A549 (cell line): ENCODE measurements around the gene E2F6. TPM values are rescaled to one million over a fixed set of nuclear protein-coding genes. Genes with fewer than 3 reads are reported as not detected.

ENCODE experiments used
- ATAC-seq, 2 experiments: fragments of 200-7000 bp in 1 of 2; fragments of >200 bp in 1 of 2; cut with Nextera tagmentation in 1 of 2; cut with Tn5 transposase in 1 of 2; 3 replicates each; pipeline versions ENCODE4 v1.8.0 to v1.9.1; 2018 to 2020; ENCODE audit warnings: mild to moderate bottlenecking in 1 of 2, moderate library complexity in 1 of 2
- CTCF ChIA-PET: fragments of 300-600 bp; sonication (Branson Sonifier 250); formaldehyde crosslinking; extraction: SDS; loops from one replicate; lab custom pipeline; 2021; ENCODE audit warnings: antibody characterized with exemption, inconsistent platforms; lab: Yijun Ruan, JAX
- POLR2A ChIA-PET: fragments of 350-600 bp; formaldehyde crosslinking; extraction: SDS; loops from one replicate; lab custom pipeline; 2021; ENCODE audit warnings: antibody characterized with exemption, inconsistent platforms; lab: Yijun Ruan, JAX
- DNase-seq, 2 experiments: peaks; one replicate each; pipeline versions ENCODE4 v3.0.0 to v3.0.0-alpha.2; 2011 to 2016; ENCODE audit warnings: low read depth in 1 of 2, low spot score in 1 of 2
- FAIRE-seq: peaks from 2 replicates; lab custom pipeline; 2011; peaks lifted over from hg19 to GRCh38; lab: Jason Lieb, UNC
- H3K27ac ChIP-seq, 2 experiments: fragments of >200 bp; sonication (Bioruptor Twin); formaldehyde crosslinking; 3 replicates each; pipeline ENCODE4 v1.5.1; 2016 to 2017
- H3K4me1 ChIP-seq: fragments of >200 bp; sonication (Bioruptor Twin); formaldehyde crosslinking; 3 replicates; pipeline ENCODE4 v1.6.1; 2016
- H3K4me2 ChIP-seq: fragments of >200 bp; sonication (Bioruptor Twin); formaldehyde crosslinking; 3 replicates; pipeline ENCODE4 v1.6.1; 2016
- H3K4me3 ChIP-seq: fragments of >200 bp; sonication (Bioruptor Twin); formaldehyde crosslinking; 3 replicates; pipeline ENCODE4 v1.5.1; 2016
- H3K9me3 ChIP-seq: fragments of >200 bp; sonication (Bioruptor Twin); formaldehyde crosslinking; 3 replicates; pipeline ENCODE4 v1.6.1; 2016
- CBX8 ChIP-seq: fragments of 200-600 bp; sonication (generic); IDR thresholded peaks from 2 replicates; pipeline ENCODE4 v1.6.1; 2016
- CHD2 ChIP-seq: fragments of 150-350 bp; IDR thresholded peaks from 2 replicates; pipeline ENCODE4 v1.6.1; 2014; ENCODE audit warnings: low read length; ENCODE audit not compliant: partially characterized antibody
- EHMT2 ChIP-seq: fragments of 200-600 bp; sonication (generic); IDR thresholded peaks from 2 replicates; pipeline ENCODE4 v1.6.1; 2016; ENCODE audit warnings: antibody characterized with exemption, low read depth, mild to moderate bottlenecking, moderate library complexity
- EP300 ChIP-seq, 2 experiments: fragments of >200 bp; sonication (Bioruptor Twin); formaldehyde crosslinking; IDR thresholded peaks; 2 replicates in 1 of 2; 3 replicates in 1 of 2; pipeline ENCODE4 v1.6.1; 2016 to 2017
- FOSB ChIP-seq: fragments of 250-450 bp; sonication (Bioruptor Pico); IDR thresholded peaks from 2 replicates; pipeline ENCODE4 v1.5.0; 2020; ENCODE audit warnings: mild to moderate bottlenecking, moderate library complexity
- FOSL2 ChIP-seq, 2 experiments: fragments of 450-650 bp in 1 of 2; fragments of >200 bp in 1 of 2; sonication (Bioruptor Twin) in 1 of 2; formaldehyde crosslinking; IDR thresholded peaks; 2 replicates each; pipeline versions ENCODE4 v1.5.0 to v1.6.1; 2016 to 2020; ENCODE audit warnings: mild to moderate bottlenecking in 1 of 2, moderate library complexity in 1 of 2
- GATA3 ChIP-seq: IDR thresholded peaks from 2 replicates; pipeline ENCODE4 v1.6.1; 2012; ENCODE audit warnings: borderline replicate concordance
- HDAC2 ChIP-seq: fragments of 200-600 bp; sonication (generic); IDR thresholded peaks from 2 replicates; pipeline ENCODE4 v1.6.1; 2016
- HES2 ChIP-seq: fragments of >200 bp; sonication (Bioruptor Twin); formaldehyde crosslinking; IDR thresholded peaks from 2 replicates; pipeline ENCODE4 v1.6.1; 2016
- HEYL ChIP-seq: fragments of 250-450 bp; sonication (Bioruptor Pico); IDR thresholded peaks from 2 replicates; pipeline ENCODE4 v1.8.0; 2021; ENCODE audit warnings: mild to moderate bottlenecking, moderate library complexity
- HOXA7 ChIP-seq: fragments of 250-450 bp; sonication (Bioruptor Pico); IDR thresholded peaks from 2 replicates; pipeline ENCODE4 v1.5.0; 2020; ENCODE audit warnings: mild to moderate bottlenecking, moderate library complexity
- HOXB5 ChIP-seq: fragments of 250-450 bp; sonication (Bioruptor Pico); IDR thresholded peaks from 2 replicates; pipeline ENCODE4 v1.5.0; 2020; ENCODE audit warnings: mild to moderate bottlenecking, moderate library complexity
- JUNB ChIP-seq: fragments of >200 bp; sonication (Bioruptor Twin); formaldehyde crosslinking; IDR thresholded peaks from 2 replicates; pipeline ENCODE4 v1.6.1; 2016
- MAFK ChIP-seq: fragments of 450-650 bp; IDR thresholded peaks from 2 replicates; pipeline ENCODE4 v1.6.1; 2014; ENCODE audit not compliant: partially characterized antibody
- MAX ChIP-seq: IDR thresholded peaks from 2 replicates; pipeline ENCODE4 v1.6.1; 2012
- MYC ChIP-seq: IDR thresholded peaks from 2 replicates; pipeline ENCODE4 v1.6.1; 2012; ENCODE audit warnings: mild to moderate bottlenecking, inconsistent platforms, low read length, improper control_type of control experiment, borderline replicate concordance
- NPAS2 ChIP-seq: fragments of 250-450 bp; sonication (Bioruptor Pico); IDR thresholded peaks from 2 replicates; pipeline ENCODE4 v1.8.0; 2022; ENCODE audit warnings: mild to moderate bottlenecking, moderate library complexity, borderline replicate concordance
- PBX3 ChIP-seq: IDR thresholded peaks from 2 replicates; pipeline ENCODE4 v1.6.1; 2012
- POLR2AphosphoS2 ChIP-seq: conservative IDR thresholded peaks from 2 replicates; pipeline ENCODE4 v1.6.1; 2012; ENCODE audit warnings: low read length, improper control_type of control experiment, inconsistent platforms
- RARB ChIP-seq: fragments of 250-450 bp; sonication (Bioruptor Pico); IDR thresholded peaks from 2 replicates; pipeline ENCODE4 v1.8.0; 2021; ENCODE audit warnings: mild to moderate bottlenecking, moderate library complexity
- RCOR1 ChIP-seq: fragments of 150-350 bp; IDR thresholded peaks from 2 replicates; pipeline ENCODE4 v1.6.1; 2014; ENCODE audit warnings: antibody characterized with exemption, low read length, low read depth
- SMC3 ChIP-seq: fragments of >200 bp; sonication (Bioruptor Twin); formaldehyde crosslinking; IDR thresholded peaks from 3 replicates; pipeline ENCODE4 v1.6.1; 2018; ENCODE audit warnings: inconsistent platforms
- SREBF2 ChIP-seq: fragments of 450-650 bp; IDR thresholded peaks from 2 replicates; pipeline ENCODE4 v1.6.1; 2014; ENCODE audit warnings: mild to moderate bottlenecking, moderate library complexity
- TP53 ChIP-seq: fragments of 250-450 bp; sonication (Bioruptor Pico); IDR thresholded peaks from 2 replicates; pipeline ENCODE4 v1.5.0; 2021; ENCODE audit warnings: mild to moderate bottlenecking, moderate library complexity
- ZC3H11A ChIP-seq: fragments of 450-650 bp; IDR thresholded peaks from 2 replicates; pipeline ENCODE4 v1.6.1; 2014; ENCODE audit warnings: antibody characterized with exemption, mild to moderate bottlenecking
- ZFP36 ChIP-seq: fragments of 450-650 bp; IDR thresholded peaks from 2 replicates; pipeline ENCODE4 v1.6.1; 2014; ENCODE audit warnings: borderline replicate concordance; ENCODE audit not compliant: partially characterized antibody
- WGBS: methylation state at CpG from one replicate; pipeline ENCODE4 v1.1.6; 2017; ENCODE audit errors: missing lambda C conversion rate; 5-methylcytosine and 5-hydroxymethylcytosine counted together
- polyA plus RNA-seq, 4 experiments: library from polyadenylated mRNA; depleted of rRNA in 3 of 4; stranded (reverse); fragments of >200 nt; fragmentation: RNase III in 1 of 4; extraction: RNeasy Plus Mini Kit Qiagen cat#74134 plus additional on column Dnase treatment in 1 of 4; gene quantifications; 2 replicates in 3 of 4; 3 replicates in 1 of 4; pipeline ENCODE4 v1.2.3, GENCODE V29; 2011 to 2017
- TF ChIP-seq, protein P1 (sequence below): fragments of 250-450 bp; sonication (Bioruptor Pico); IDR thresholded peaks from 2 replicates; pipeline ENCODE4 v1.5.0; 2021; ENCODE audit warnings: mild to moderate bottlenecking, moderate library complexity, borderline replicate concordance
- TF ChIP-seq, protein P2 (sequence below): fragments of 450-650 bp; IDR thresholded peaks from 2 replicates; pipeline ENCODE4 v1.6.1; 2014; ENCODE audit warnings: antibody characterized with exemption
- TF ChIP-seq, protein P3 (sequence below): IDR thresholded peaks from 2 replicates; pipeline ENCODE4 v1.6.1; 2012; ENCODE audit warnings: low read depth, borderline replicate concordance
- TF ChIP-seq, protein P4 (sequence below): fragments of 250-450 bp; sonication (Bioruptor Pico); IDR thresholded peaks from 2 replicates; pipeline ENCODE4 v1.5.0; 2020; ENCODE audit warnings: low read depth, mild to moderate bottlenecking, moderate library complexity

E2F6 gene
- polyA plus RNA-seq, 2 of the 4 experiments (the other 2 are of a cell fraction) = 34.3 to 41.7 TPM

- WGBS = 86% methylated on average over 1 of the region's 1 CpG
- no peak for FAIRE-seq
- peaks cover 47% of the 10 kb centered on the region for H3K4me1 ChIP-seq
- peak overlapping the region in 1 of 2 experiments; percentile 32; a peak in 3 of 6 replicates for H3K27ac ChIP-seq
- TF ChIP-seq SMC3 = no peak
- TF ChIP-seq MAX = no peak
- TF ChIP-seq GATA3 = no peak
- TF ChIP-seq RCOR1 = no peak
- no peak for TF ChIP-seq JUNB
- TF ChIP-seq, all 56 proteins: peak for 0
- Histone ChIP-seq H3K4me3 (no peak overlapping the region), H3K4me2 (peak overlapping the region; percentile 14; the same call in 2 of the 3 replicates), H3K9me3 (no peaks in the 10 kb centered on the region)
- ATAC-seq (no peak), DNase-seq (no peak)
- CTCF ChIA-PET = interaction anchor here (1.0 to 4.2 kb wide), 5 partner anchors 8 to 570 kb away, joined by 3 to 23 read pairs (median 4); partner anchors contain the start of gene ROCK2
- POLR2A ChIA-PET = interaction anchor here (0.7 kb wide), 1 partner anchor 254 kb away, joined by 3 read pairs; the partner anchor contains the start of gene SLC66A3
Measured at GRCh38 chr2:11409572-11409959, 56.4 kb downstream of the E2F6 start.

- no peak for TF ChIP-seq FOSB (CRISPR knock-in tag)
- TF ChIP-seq HEYL = no peak
- no peak for TF ChIP-seq EP300 (IDR thresholded peaks at IDR 0.05)
- TF ChIP-seq, protein P1, sequence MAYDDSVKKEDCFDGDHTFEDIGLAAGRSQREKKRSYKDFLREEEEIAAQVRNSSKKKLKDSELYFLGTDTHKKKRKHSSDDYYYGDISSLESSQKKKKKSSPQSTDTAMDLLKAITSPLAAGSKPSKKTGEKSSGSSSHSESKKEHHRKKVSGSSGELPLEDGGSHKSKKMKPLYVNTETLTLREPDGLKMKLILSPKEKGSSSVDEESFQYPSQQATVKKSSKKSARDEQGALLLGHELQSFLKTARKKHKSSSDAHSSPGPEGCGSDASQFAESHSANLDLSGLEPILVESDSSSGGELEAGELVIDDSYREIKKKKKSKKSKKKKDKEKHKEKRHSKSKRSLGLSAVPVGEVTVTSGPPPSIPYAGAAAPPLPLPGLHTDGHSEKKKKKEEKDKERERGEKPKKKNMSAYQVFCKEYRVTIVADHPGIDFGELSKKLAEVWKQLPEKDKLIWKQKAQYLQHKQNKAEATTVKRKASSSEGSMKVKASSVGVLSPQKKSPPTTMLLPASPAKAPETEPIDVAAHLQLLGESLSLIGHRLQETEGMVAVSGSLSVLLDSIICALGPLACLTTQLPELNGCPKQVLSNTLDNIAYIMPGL (CRISPR knock-in tag) = no peak
- TF ChIP-seq NPAS2 (CRISPR knock-in tag) = no peak
- TF ChIP-seq SREBF2 = no peak
- TF ChIP-seq, protein P2, sequence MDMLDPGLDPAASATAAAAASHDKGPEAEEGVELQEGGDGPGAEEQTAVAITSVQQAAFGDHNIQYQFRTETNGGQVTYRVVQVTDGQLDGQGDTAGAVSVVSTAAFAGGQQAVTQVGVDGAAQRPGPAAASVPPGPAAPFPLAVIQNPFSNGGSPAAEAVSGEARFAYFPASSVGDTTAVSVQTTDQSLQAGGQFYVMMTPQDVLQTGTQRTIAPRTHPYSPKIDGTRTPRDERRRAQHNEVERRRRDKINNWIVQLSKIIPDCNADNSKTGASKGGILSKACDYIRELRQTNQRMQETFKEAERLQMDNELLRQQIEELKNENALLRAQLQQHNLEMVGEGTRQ = no peak
- TF ChIP-seq RCOR1 = no peak
- no peak for TF ChIP-seq TP53
- TF ChIP-seq MYC = no peak
- no peak for TF ChIP-seq HDAC2
- TF ChIP-seq PBX3 = no peak
- TF ChIP-seq MAFK = no peak
- no peak for TF ChIP-seq ZC3H11A
- no peak for TF ChIP-seq JUNB
- TF ChIP-seq HES2 = no peak
- TF ChIP-seq, all 56 proteins: peak for 0
- ATAC-seq = no peak
- peaks cover 52% of the 10 kb centered on the region for H3K4me1 ChIP-seq
- H3K9me3 ChIP-seq = no peaks in the 10 kb centered on the region
- no peak overlapping the region for H3K4me3 ChIP-seq
- peak overlapping the region; percentile 14; the same call in 2 of the 3 replicates for H3K4me2 ChIP-seq
- DNase-seq = no peak
- WGBS = 78% methylated on average over 1 of the region's 1 CpG
- POLR2A ChIA-PET = no interaction called here
- peak overlapping the region in 1 of 2 experiments; percentile 32; a peak in 3 of 6 replicates for H3K27ac ChIP-seq
- CTCF ChIA-PET = interaction anchor here (1.0 to 4.2 kb wide), 9 partner anchors 9 to 570 kb away, joined by 3 to 23 read pairs (median 4); partner anchors contain the start of gene ROCK2
- no peak for FAIRE-seq
Measured at GRCh38 chr2:11408959-11409571, 56.9 kb downstream of the E2F6 start.

GRCh38 chr2:11407413-11407812, 58.5 kb downstream of the E2F6 start:
- peak overlapping the region in 1 of 2 experiments; percentile 37; a peak in 2 of 6 replicates for H3K27ac ChIP-seq
- H3K4me2 ChIP-seq = no peak overlapping the region
- WGBS = 73% methylated on average over 6 of the region's 6 CpGs
- FAIRE-seq = no peak
- H3K4me1 ChIP-seq = peaks cover 57% of the 10 kb centered on the region
- no peaks in the 10 kb centered on the region for H3K9me3 ChIP-seq
- no peak for ATAC-seq
- CTCF ChIA-PET = interaction anchor here (1.2 to 3.3 kb wide), 6 partner anchors 9 to 275 kb away, joined by 3 to 12 read pairs (median 7); a partner anchor contains a TSS
- POLR2A ChIA-PET = interaction anchor here (1.1 kb wide), 1 partner anchor 62 kb away, joined by 3 read pairs; the partner anchor contains the start of gene ROCK2
- no peak overlapping the region for H3K4me3 ChIP-seq
- DNase-seq = no peak
- TF ChIP-seq HOXB5 (CRISPR knock-in tag) = no peak
- TF ChIP-seq ZFP36 = no peak
- TF ChIP-seq TP53 = no peak
- TF ChIP-seq, protein P3, sequence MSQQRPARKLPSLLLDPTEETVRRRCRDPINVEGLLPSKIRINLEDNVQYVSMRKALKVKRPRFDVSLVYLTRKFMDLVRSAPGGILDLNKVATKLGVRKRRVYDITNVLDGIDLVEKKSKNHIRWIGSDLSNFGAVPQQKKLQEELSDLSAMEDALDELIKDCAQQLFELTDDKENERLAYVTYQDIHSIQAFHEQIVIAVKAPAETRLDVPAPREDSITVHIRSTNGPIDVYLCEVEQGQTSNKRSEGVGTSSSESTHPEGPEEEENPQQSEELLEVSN = no peak
- TF ChIP-seq CHD2 = no peak
- TF ChIP-seq, protein P4, sequence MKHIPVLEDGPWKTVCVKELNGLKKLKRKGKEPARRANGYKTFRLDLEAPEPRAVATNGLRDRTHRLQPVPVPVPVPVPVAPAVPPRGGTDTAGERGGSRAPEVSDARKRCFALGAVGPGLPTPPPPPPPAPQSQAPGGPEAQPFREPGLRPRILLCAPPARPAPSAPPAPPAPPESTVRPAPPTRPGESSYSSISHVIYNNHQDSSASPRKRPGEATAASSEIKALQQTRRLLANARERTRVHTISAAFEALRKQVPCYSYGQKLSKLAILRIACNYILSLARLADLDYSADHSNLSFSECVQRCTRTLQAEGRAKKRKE (CRISPR knock-in tag) = no peak
- no peak for TF ChIP-seq CBX8
- no peak for TF ChIP-seq HOXA7 (CRISPR knock-in tag)
- TF ChIP-seq FOSB (CRISPR knock-in tag) = no peak
- TF ChIP-seq EHMT2 = no peak
- no peak for TF ChIP-seq POLR2AphosphoS2
- no peak for TF ChIP-seq FOSL2 (IDR thresholded peaks at IDR 0.05)
- TF ChIP-seq FOSL2 (CRISPR knock-in tag; IDR thresholded peaks at IDR 0.05) = no peak
- no peak for TF ChIP-seq RARB
